Panc1 (cell line): ENCODE results near the gene OOEP. TPM values are rescaled to one million over a fixed set of nuclear protein-coding genes. Genes with fewer than 3 reads are reported as not detected.
A peak's percentile ranks its signal among the peaks of the same experiment; 100 is the strongest.
"Not testable (repeated sequence)": the region's sequence is repeated elsewhere in the genome, so short reads cannot be mapped to it uniquely, and the experiment has no call there.

Experiments used
- ATAC-seq: fragments of 200-7000 bp; cut with Tn5 transposase; 2 replicates; pipeline ENCODE4 v1.9.1; 2020; ENCODE audit warnings: mild to moderate bottlenecking, moderate library complexity
- BruUV-seq: library from RNA; stranded (reverse); fragments of 400-500 nt; replicated peaks from 2 replicates; lab custom pipeline; 2021; lab: Mats Ljungman, UMichigan
- CTCF ChIA-PET: fragments of 300-600 bp; sonication (Branson Sonifier 250); formaldehyde crosslinking; loops from one replicate; lab custom pipeline; 2022; ENCODE audit warnings: antibody characterized with exemption; lab: Charles Lee
- POLR2A ChIA-PET: fragments of 300-600 bp; sonication (Branson Sonifier 250); formaldehyde crosslinking; loops from one replicate; lab custom pipeline; 2022; ENCODE audit warnings: antibody characterized with exemption; lab: Charles Lee
- DNase-seq: peaks from one replicate; pipeline ENCODE4 v3.0.0-alpha.2; 2010; ENCODE audit warnings: low read depth, low spot score
- H3K27ac ChIP-seq: 2 replicates; pipeline ENCODE4 v1.5.1; 2011; ENCODE audit warnings: mild to moderate bottlenecking, low read length, inconsistent platforms
- H3K27me3 ChIP-seq: fragments of 200-500 bp; sonication (Bioruptor generic); 2 replicates; pipeline ENCODE4 v1.6.0; 2014; ENCODE audit warnings: low read length, inconsistent platforms; ENCODE audit not compliant: control insufficient read depth, insufficient read depth
- H3K36me3 ChIP-seq: fragments of 200-500 bp; sonication (Bioruptor generic); 2 replicates; pipeline ENCODE4 v1.5.1; 2014; ENCODE audit warnings: inconsistent platforms, mild to moderate bottlenecking, low read length, moderate library complexity; ENCODE audit not compliant: control insufficient read depth, insufficient read depth
- H3K4me1 ChIP-seq: 2 replicates; pipeline ENCODE4 v1.5.1; 2011; ENCODE audit warnings: inconsistent platforms, mild to moderate bottlenecking, low read length, moderate library complexity; ENCODE audit not compliant: control insufficient read depth, insufficient read depth
- H3K4me3 ChIP-seq, 2 experiments: 2 replicates each; pipeline ENCODE4 v1.5.1; 2011 to 2012; ENCODE audit warnings: low read depth in 2 of 2, low read length in 2 of 2, mild to moderate bottlenecking in 2 of 2, inconsistent platforms in 1 of 2, moderate library complexity in 1 of 2
- H3K9me3 ChIP-seq: fragments of 200-500 bp; sonication (Bioruptor generic); 2 replicates; pipeline ENCODE4 v1.5.1; 2014; ENCODE audit warnings: low read depth, mild to moderate bottlenecking, inconsistent platforms, low read length, moderate library complexity; ENCODE audit not compliant: control insufficient read depth, insufficient read depth
- CTCF ChIP-seq: fragments of 450-650 bp; IDR thresholded peaks from 2 replicates; pipeline ENCODE4 v1.5.1; 2017; ENCODE audit warnings: mild to moderate bottlenecking
- POLR2AphosphoS5 ChIP-seq: IDR thresholded peaks from 2 replicates; pipeline ENCODE4 v1.6.1; 2012; ENCODE audit warnings: mild to moderate bottlenecking, low read depth, low read length, moderate library complexity
- REST ChIP-seq, 2 experiments: IDR thresholded peaks; 2 replicates each; pipeline ENCODE4 v1.6.1; 2011 to 2012; ENCODE audit warnings: low read depth in 2 of 2, control low read depth in 1 of 2, low read length in 1 of 2, mild to moderate bottlenecking in 1 of 2, moderate library complexity in 1 of 2; ENCODE audit not compliant: insufficient read depth in 1 of 2
- SIN3A ChIP-seq: IDR thresholded peaks from 2 replicates; pipeline ENCODE4 v1.6.1; 2012; ENCODE audit warnings: low read depth, mild to moderate bottlenecking, low read length, moderate library complexity, borderline replicate concordance; ENCODE audit not compliant: insufficient read depth
- TCF7L2 ChIP-seq: IDR thresholded peaks from 2 replicates; pipeline ENCODE4 v1.6.1; 2011; ENCODE audit warnings: mild to moderate bottlenecking, low read depth, low read length, inconsistent platforms
- in situ Hi-C: cut with HindIII; loops from 2 replicates; pipeline ENCODE4 v1.10.0; 2016; ENCODE audit warnings: low sequenced_read_pairs, low pct_unique_long_range_greater_than_20kb
- intact Hi-C: fragments of 100-400 bp; cut with micrococcal nuclease; formaldehyde crosslinking; loops from one replicate; pipeline ENCODE4 v1.10.0; 2022; ENCODE audit not compliant: unreplicated experiment
- total RNA-seq: library from RNA; stranded (reverse); gene quantifications from one replicate; pipeline ENCODE4 v1.2.1, GENCODE V29; 2021; ENCODE audit not compliant: unreplicated experiment

Gene OOEP
- total RNA-seq, 1 experiment from 2014 or later = 10.6 TPM

GRCh38 chr6:73388433-73388799, 18.7 kb upstream of the OOEP start:
- ChIA-PET CTCF (interaction anchor here (0.6 to 1.7 kb wide), 6 partner anchors 9 to 772 kb away, joined by 3 to 8 read pairs (median 4); no protein-coding TSS in a partner anchor), POLR2A (interaction anchor here (0.5 to 0.8 kb wide), 2 partner anchors 60 to 65 kb away, joined by 7 to 11 read pairs; no protein-coding TSS in a partner anchor)
- in situ Hi-C loops (no loop called here), intact Hi-C loops (loop anchor here (2.0 kb wide), 1 partner anchor 102 kb away; no protein-coding TSS in a partner anchor)
- no peak for DNase-seq
- no peaks in the 10 kb centered on the region for H3K36me3 ChIP-seq
- H3K27ac ChIP-seq = peak overlapping the region; percentile 87
- H3K9me3 ChIP-seq = no peaks in the 10 kb centered on the region
- no TSS peak for BruUV-seq
- H3K27me3 ChIP-seq = no peaks in the 10 kb centered on the region
- H3K4me1 ChIP-seq = peaks cover 4% of the 10 kb centered on the region; the same call in 1 of the 2 replicates
- H3K4me3 ChIP-seq = peak overlapping the region; percentile 52 to 88
- no peak for TF ChIP-seq POLR2AphosphoS5
- TF ChIP-seq TCF7L2 = no peak
- no peak for TF ChIP-seq REST (IDR thresholded peaks at IDR 0.05; ENCODE audit: insufficient read depth in 1 of 2, low read depth in 2 of 2, low read length in 1 of 2)
- no peak for TF ChIP-seq SIN3A
- TF ChIP-seq CTCF = no peak
- peak; percentile 55 for ATAC-seq

GRCh38 chr6:73382462-73383113, 12.9 kb upstream of the OOEP start:
- ChIA-PET POLR2A (no interaction called here), CTCF (no interaction called here)
- ATAC-seq = peak; percentile 84
- in situ Hi-C loops = no loop called here
- DNase-seq = no peak
- BruUV-seq = no TSS peak
- intact Hi-C loops = no loop called here
- H3K36me3 ChIP-seq = no peaks in the 10 kb centered on the region
- H3K4me1 ChIP-seq = no peaks in the 10 kb centered on the region
- no peak overlapping the region for H3K27ac ChIP-seq
- H3K4me3 ChIP-seq = no peak overlapping the region
- TF ChIP-seq TCF7L2 (no peak), CTCF (no peak), POLR2AphosphoS5 (no peak), REST (IDR thresholded peaks at IDR 0.05; ENCODE audit: insufficient read depth in 1 of 2, low read depth in 2 of 2, low read length in 1 of 2) (no peak), SIN3A (no peak)
- H3K9me3 ChIP-seq = no peaks in the 10 kb centered on the region
- H3K27me3 ChIP-seq = no peaks in the 10 kb centered on the region

GRCh38 chr6:73381531-73381930, 11.8 kb upstream of the OOEP start:
- H3K9me3 ChIP-seq, BruUV-seq, POLR2A ChIA-PET, H3K4me1 ChIP-seq, intact Hi-C loops, H3K27ac ChIP-seq, H3K27me3 ChIP-seq, ATAC-seq, DNase-seq, CTCF ChIA-PET, H3K4me3 ChIP-seq, H3K36me3 ChIP-seq, in situ Hi-C loops: not testable (repeated sequence)
